Smooth muscle cell (in vitro differentiated cells): ENCODE results near the gene TXNRD2. TPM values are rescaled to one million over a fixed set of nuclear protein-coding genes. Genes with fewer than 3 reads are reported as not detected.
A peak's percentile ranks its signal among the peaks of the same experiment; 100 is the strongest.

Experiments
- DNase-seq: peaks from one replicate; lab custom pipeline; 2025; ENCODE audit not compliant: unreplicated experiment; lab: John Stamatoyannopoulos, UW
- H2AFZ ChIP-seq: fragments of 200-600 bp; sonication (generic); 2 replicates; pipeline ENCODE4 v1.6.0; 2016; ENCODE audit warnings: antibody characterized with exemption, low read depth, mild to moderate bottlenecking
- H3F3A ChIP-seq: fragments of 200-600 bp; sonication (generic); 2 replicates; pipeline ENCODE4 v1.6.0; 2017; ENCODE audit warnings: antibody characterized with exemption, low read depth
- H3K27ac ChIP-seq: fragments of 200-600 bp; sonication (generic); 2 replicates; pipeline ENCODE4 v1.5.1; 2016; ENCODE audit warnings: low read depth, mild to moderate bottlenecking
- H3K27me3 ChIP-seq: fragments of 200-600 bp; sonication (generic); 2 replicates; pipeline ENCODE4 v1.6.1; 2016; ENCODE audit warnings: low read depth, mild to moderate bottlenecking
- H3K36me3 ChIP-seq: fragments of 200-600 bp; sonication (generic); 2 replicates; pipeline ENCODE4 v1.5.1; 2016; ENCODE audit warnings: low read depth
- H3K4me1 ChIP-seq: fragments of 200-600 bp; sonication (generic); 2 replicates; pipeline ENCODE4 v1.5.1; 2016; ENCODE audit warnings: low read depth
- H3K4me2 ChIP-seq: fragments of 200-600 bp; sonication (generic); 2 replicates; pipeline ENCODE4 v1.6.0; 2016; ENCODE audit warnings: mild to moderate bottlenecking
- H3K4me3 ChIP-seq: fragments of 200-600 bp; sonication (generic); 2 replicates; pipeline ENCODE4 v1.5.1; 2016; ENCODE audit warnings: mild to moderate bottlenecking
- H3K79me2 ChIP-seq: fragments of 200-600 bp; sonication (generic); 2 replicates; pipeline ENCODE4 v1.6.0; 2016; ENCODE audit warnings: low read depth, mild to moderate bottlenecking
- H3K9ac ChIP-seq: fragments of 200-600 bp; sonication (generic); 2 replicates; pipeline ENCODE4 v1.6.0; 2016; ENCODE audit warnings: low read depth
- H3K9me3 ChIP-seq: fragments of 200-600 bp; sonication (generic); replicated peaks from 2 replicates; pipeline ENCODE4 v1.5.1; 2016; ENCODE audit warnings: low read depth
- H4K20me1 ChIP-seq: fragments of 200-600 bp; sonication (generic); 2 replicates; pipeline ENCODE4 v1.6.0; 2016; ENCODE audit warnings: low read depth
- CTCF ChIP-seq: fragments of 200-600 bp; sonication (generic); IDR thresholded peaks from 2 replicates; pipeline ENCODE4 v1.5.1; 2017; ENCODE audit warnings: borderline replicate concordance, mild to moderate bottlenecking, antibody characterized with exemption; ENCODE audit not compliant: insufficient read depth, poor library complexity, severe bottlenecking
- WGBS: methylation state at CpG from one replicate; pipeline ENCODE4 v1.1.7; 2016; ENCODE audit warnings: low lambda C conversion rate; 5-methylcytosine and 5-hydroxymethylcytosine counted together
- polyA plus RNA-seq: library from polyadenylated mRNA; unstranded; fragments of >200 nt; fragmentation: Nextera tagmentation; extraction: Ambion mirVana; gene quantifications from 2 replicates; pipeline ENCODE4 v1.2.1, GENCODE V29; 2016
- total RNA-seq: library from RNA; depleted of rRNA; stranded (reverse); fragments of >200 nt; gene quantifications from 2 replicates; pipeline ENCODE4 v1.2.3, GENCODE V29; 2014

The TXNRD2 gene
- total and polyA plus RNA-seq, 2 experiments from 2014 or later, result 3.2 TPM; not detected in 1

DNA sequence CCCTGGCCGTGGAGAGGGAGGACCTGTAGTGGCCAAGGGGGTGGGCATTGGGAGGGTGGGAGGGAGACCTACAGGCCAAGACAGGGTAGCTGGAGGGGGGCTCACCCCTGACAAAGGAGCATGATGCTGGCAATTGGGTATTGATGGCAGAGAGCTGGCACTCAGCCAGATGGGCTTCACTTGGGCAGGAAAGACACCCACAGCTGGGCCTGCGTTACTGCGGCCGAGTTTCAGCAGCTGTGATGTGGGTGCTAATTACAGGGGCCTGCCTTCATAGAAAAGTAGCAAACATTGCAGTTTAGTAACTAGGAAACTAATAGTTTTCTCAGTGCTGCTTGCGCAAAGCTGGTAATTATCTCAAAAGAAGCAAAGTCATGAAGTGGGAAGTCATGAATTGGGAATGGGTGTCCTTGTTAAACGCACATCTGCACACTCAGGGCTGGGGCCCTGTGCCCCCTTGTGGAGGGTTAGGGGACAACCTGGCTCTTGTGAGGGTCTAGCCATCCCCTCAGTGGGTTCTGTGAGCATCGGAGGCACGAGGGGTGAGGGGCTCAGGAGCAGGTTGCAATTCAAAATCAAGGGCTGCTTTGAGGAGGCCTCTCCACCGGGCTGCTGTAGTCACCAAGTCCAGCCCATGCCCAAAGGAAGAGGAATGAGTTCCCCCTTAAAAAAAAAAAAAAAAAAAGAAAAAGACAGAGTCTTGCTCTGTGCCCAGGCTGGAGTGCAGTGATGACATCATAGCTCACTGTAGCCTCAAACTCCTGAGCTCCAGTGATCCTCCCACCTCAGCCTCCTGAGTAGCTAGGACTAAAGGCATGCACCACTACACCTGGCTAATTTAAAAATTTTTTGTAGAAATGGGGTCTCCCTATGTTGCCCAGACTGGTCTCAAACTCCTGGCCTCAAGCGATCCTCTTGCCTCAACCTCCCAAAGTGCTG is 24.4 kb upstream of the TXNRD2 start:
- Histone ChIP-seq H3K4me3 (no peak overlapping the region), H3K4me2 (no peak overlapping the region), H2AFZ (no peak overlapping the region), H3K27ac (no peak overlapping the region), H3K9ac (no peak overlapping the region), H3K9me3 (no peaks in the 10 kb centered on the region), H3K36me3 (no peaks in the 10 kb centered on the region), H3K4me1 (peaks cover 6% of the 10 kb centered on the region), H4K20me1 (no peaks in the 10 kb centered on the region), H3K79me2 (no peaks in the 10 kb centered on the region), H3K27me3 (no peaks in the 10 kb centered on the region), H3F3A (no peaks in the 10 kb centered on the region)
- DNase-seq, result no peak
- peak; percentile 29 for TF ChIP-seq CTCF
- whole genome bisulfite sequencing, result 78% methylated on average over 10 of the region's 10 CpGs

- Histone ChIP-seq H2AFZ (no peak overlapping the region), H3F3A (no peaks in the 10 kb centered on the region), H3K4me1 (peaks cover 8% of the 10 kb centered on the region), H3K4me2 (no peak overlapping the region), H3K36me3 (no peaks in the 10 kb centered on the region), H3K9ac (no peak overlapping the region), H3K27ac (no peak overlapping the region), H4K20me1 (no peaks in the 10 kb centered on the region), H3K79me2 (no peaks in the 10 kb centered on the region), H3K27me3 (no peaks in the 10 kb centered on the region), H3K4me3 (no peak overlapping the region), H3K9me3 (no peaks in the 10 kb centered on the region)
- 97% methylated on average over 10 of the region's 15 CpGs for WGBS
- no peak for TF ChIP-seq CTCF
- no peak for DNase-seq
These were observed 23.2 kb upstream of the TXNRD2 start for GRCh38 chr22:19964701-19965386.

- Histone ChIP-seq H3K79me2 (no peaks in the 10 kb centered on the region), H3K4me2 (no peak overlapping the region), H4K20me1 (no peaks in the 10 kb centered on the region), H3F3A (no peaks in the 10 kb centered on the region), H3K36me3 (no peaks in the 10 kb centered on the region), H3K9me3 (no peaks in the 10 kb centered on the region), H2AFZ (no peak overlapping the region), H3K9ac (no peak overlapping the region), H3K27me3 (no peaks in the 10 kb centered on the region), H3K27ac (no peak overlapping the region), H3K4me1 (peaks cover 15% of the 10 kb centered on the region), H3K4me3 (no peak overlapping the region)
- no peak for TF ChIP-seq CTCF
- DNase-seq, result no peak
- 96% methylated on average over 12 of the region's 12 CpGs for WGBS
These were observed 22.4 kb upstream of the TXNRD2 start for GRCh38 chr22:19963863-19964642.
